A549 (cell line): ENCODE results near the gene ST3GAL5. TPM values are rescaled to one million over a fixed set of nuclear protein-coding genes. Genes with fewer than 3 reads are reported as not detected.
A peak's percentile ranks its signal among the peaks of the same experiment; 100 is the strongest.

Experiments
- ATAC-seq, 2 experiments: fragments of 200-7000 bp in 1 of 2; fragments of >200 bp in 1 of 2; cut with Nextera tagmentation in 1 of 2; cut with Tn5 transposase in 1 of 2; 3 replicates each; pipeline versions ENCODE4 v1.8.0 to v1.9.1; 2018 to 2020; ENCODE audit warnings: mild to moderate bottlenecking in 1 of 2, moderate library complexity in 1 of 2
- CTCF ChIA-PET: fragments of 300-600 bp; sonication (Branson Sonifier 250); formaldehyde crosslinking; extraction: SDS; loops from one replicate; lab custom pipeline; 2021; ENCODE audit warnings: antibody characterized with exemption, inconsistent platforms; lab: Yijun Ruan, JAX
- POLR2A ChIA-PET: fragments of 350-600 bp; formaldehyde crosslinking; extraction: SDS; loops from one replicate; lab custom pipeline; 2021; ENCODE audit warnings: antibody characterized with exemption, inconsistent platforms; lab: Yijun Ruan, JAX
- DNase-seq, 2 experiments: peaks; one replicate each; pipeline versions ENCODE4 v3.0.0 to v3.0.0-alpha.2; 2011 to 2016; ENCODE audit warnings: low read depth in 1 of 2, low spot score in 1 of 2
- FAIRE-seq: peaks from 2 replicates; lab custom pipeline; 2011; peaks lifted over from hg19 to GRCh38; lab: Jason Lieb, UNC
- H3K27ac ChIP-seq, 2 experiments: fragments of >200 bp; sonication (Bioruptor Twin); formaldehyde crosslinking; 3 replicates each; pipeline ENCODE4 v1.5.1; 2016 to 2017
- H3K4me1 ChIP-seq: fragments of >200 bp; sonication (Bioruptor Twin); formaldehyde crosslinking; 3 replicates; pipeline ENCODE4 v1.6.1; 2016
- H3K4me2 ChIP-seq: fragments of >200 bp; sonication (Bioruptor Twin); formaldehyde crosslinking; 3 replicates; pipeline ENCODE4 v1.6.1; 2016
- H3K4me3 ChIP-seq: fragments of >200 bp; sonication (Bioruptor Twin); formaldehyde crosslinking; 3 replicates; pipeline ENCODE4 v1.5.1; 2016
- H3K9me3 ChIP-seq: fragments of >200 bp; sonication (Bioruptor Twin); formaldehyde crosslinking; 3 replicates; pipeline ENCODE4 v1.6.1; 2016
- BHLHE40 ChIP-seq: IDR thresholded peaks from 2 replicates; pipeline ENCODE4 v1.6.1; 2012; ENCODE audit warnings: low read depth, low read length, inconsistent platforms
- CBX2 ChIP-seq: fragments of 200-600 bp; sonication (generic); IDR thresholded peaks from 2 replicates; pipeline ENCODE4 v1.6.1; 2016; ENCODE audit warnings: low read depth, mild to moderate bottlenecking, borderline replicate concordance
- CEBPB ChIP-seq, 2 experiments: fragments of >200 bp in 1 of 2; sonication (Bioruptor Twin) in 1 of 2; formaldehyde crosslinking in 1 of 2; IDR thresholded peaks; 2 replicates each; pipeline ENCODE4 v1.6.1; 2012 to 2016
- CHD2 ChIP-seq: fragments of 150-350 bp; IDR thresholded peaks from 2 replicates; pipeline ENCODE4 v1.6.1; 2014; ENCODE audit warnings: low read length; ENCODE audit not compliant: partially characterized antibody
- CHD4 ChIP-seq: fragments of 200-600 bp; sonication (generic); IDR thresholded peaks from 2 replicates; pipeline ENCODE4 v1.6.1; 2016; ENCODE audit warnings: antibody characterized with exemption, mild to moderate bottlenecking, borderline replicate concordance
- EHF ChIP-seq: fragments of 250-450 bp; sonication (Bioruptor Pico); IDR thresholded peaks from 2 replicates; pipeline ENCODE4 v1.5.0; 2020; ENCODE audit warnings: mild to moderate bottlenecking
- EHMT2 ChIP-seq: fragments of 200-600 bp; sonication (generic); IDR thresholded peaks from 2 replicates; pipeline ENCODE4 v1.6.1; 2016; ENCODE audit warnings: antibody characterized with exemption, low read depth, mild to moderate bottlenecking, moderate library complexity
- EP300 ChIP-seq, 2 experiments: fragments of >200 bp; sonication (Bioruptor Twin); formaldehyde crosslinking; IDR thresholded peaks; 2 replicates in 1 of 2; 3 replicates in 1 of 2; pipeline ENCODE4 v1.6.1; 2016 to 2017
- ESRRA ChIP-seq: fragments of 150-350 bp; IDR thresholded peaks from 2 replicates; pipeline ENCODE4 v1.6.1; 2014; ENCODE audit warnings: mild to moderate bottlenecking, low read length, borderline replicate concordance
- FOXS1 ChIP-seq: fragments of 250-450 bp; sonication (Bioruptor Pico); IDR thresholded peaks from 2 replicates; pipeline ENCODE4 v1.5.0; 2020; ENCODE audit warnings: mild to moderate bottlenecking, moderate library complexity
- HDAC2 ChIP-seq: fragments of 200-600 bp; sonication (generic); IDR thresholded peaks from 2 replicates; pipeline ENCODE4 v1.6.1; 2016
- HEYL ChIP-seq: fragments of 250-450 bp; sonication (Bioruptor Pico); IDR thresholded peaks from 2 replicates; pipeline ENCODE4 v1.8.0; 2021; ENCODE audit warnings: mild to moderate bottlenecking, moderate library complexity
- HOXA7 ChIP-seq: fragments of 250-450 bp; sonication (Bioruptor Pico); IDR thresholded peaks from 2 replicates; pipeline ENCODE4 v1.5.0; 2020; ENCODE audit warnings: mild to moderate bottlenecking, moderate library complexity
- KDM1A ChIP-seq: fragments of 200-600 bp; sonication (generic); IDR thresholded peaks from 2 replicates; pipeline ENCODE4 v1.6.1; 2016; ENCODE audit warnings: low read depth, mild to moderate bottlenecking
- KDM5A ChIP-seq: fragments of 200-600 bp; sonication (generic); IDR thresholded peaks from 2 replicates; pipeline ENCODE4 v1.6.1; 2016; ENCODE audit warnings: antibody characterized with exemption, mild to moderate bottlenecking
- MAX ChIP-seq: IDR thresholded peaks from 2 replicates; pipeline ENCODE4 v1.6.1; 2012
- MYC ChIP-seq: IDR thresholded peaks from 2 replicates; pipeline ENCODE4 v1.6.1; 2012; ENCODE audit warnings: mild to moderate bottlenecking, inconsistent platforms, low read length, improper control_type of control experiment, borderline replicate concordance
- NFE2L2 ChIP-seq: fragments of 150-350 bp; conservative IDR thresholded peaks from 2 replicates; pipeline ENCODE4 v1.6.1; 2014; ENCODE audit warnings: low read length
- PHF8 ChIP-seq: fragments of 200-600 bp; sonication (generic); IDR thresholded peaks from 2 replicates; pipeline ENCODE4 v1.6.1; 2016; ENCODE audit warnings: low read depth, mild to moderate bottlenecking, antibody characterized with exemption, moderate library complexity, borderline replicate concordance
- POLR2A ChIP-seq: IDR thresholded peaks from 2 replicates; pipeline ENCODE4 v1.6.1; 2012; ENCODE audit warnings: mild to moderate bottlenecking, low read length
- POLR2AphosphoS2 ChIP-seq: conservative IDR thresholded peaks from 2 replicates; pipeline ENCODE4 v1.6.1; 2012; ENCODE audit warnings: low read length, improper control_type of control experiment, inconsistent platforms
- RAD21 ChIP-seq, 2 experiments: fragments of >200 bp in 1 of 2; sonication (Bioruptor Twin) in 1 of 2; formaldehyde crosslinking in 1 of 2; IDR thresholded peaks in 1 of 2; conservative IDR thresholded peaks in 1 of 2; 2 replicates in 1 of 2; 3 replicates in 1 of 2; pipeline ENCODE4 v1.6.1; 2012 to 2018; ENCODE audit warnings: inconsistent platforms in 1 of 2
- RFX5 ChIP-seq: fragments of 450-650 bp; IDR thresholded peaks from 2 replicates; pipeline ENCODE4 v1.7.1; 2014; ENCODE audit warnings: antibody characterized with exemption, mild to moderate bottlenecking, moderate library complexity
- RNF2 ChIP-seq: fragments of 200-600 bp; sonication (generic); IDR thresholded peaks from 2 replicates; pipeline ENCODE4 v1.6.1; 2016; ENCODE audit warnings: low read depth, mild to moderate bottlenecking, antibody characterized with exemption, moderate library complexity, borderline replicate concordance
- SMC3 ChIP-seq: fragments of >200 bp; sonication (Bioruptor Twin); formaldehyde crosslinking; IDR thresholded peaks from 3 replicates; pipeline ENCODE4 v1.6.1; 2018; ENCODE audit warnings: inconsistent platforms
- ZFP36 ChIP-seq: fragments of 450-650 bp; IDR thresholded peaks from 2 replicates; pipeline ENCODE4 v1.6.1; 2014; ENCODE audit warnings: borderline replicate concordance; ENCODE audit not compliant: partially characterized antibody
- ZNF302 ChIP-seq: fragments of 250-450 bp; sonication (Bioruptor Pico); IDR thresholded peaks from 2 replicates; pipeline ENCODE4 v1.9.0; 2021; ENCODE audit warnings: inconsistent platforms, mild to moderate bottlenecking, moderate library complexity
- ZSCAN20 ChIP-seq: fragments of 250-450 bp; sonication (Bioruptor Pico); IDR thresholded peaks from 2 replicates; pipeline ENCODE4 v1.8.0; 2022; ENCODE audit warnings: mild to moderate bottlenecking, moderate library complexity
- WGBS: methylation state at CpG from one replicate; pipeline ENCODE4 v1.1.6; 2017; ENCODE audit errors: missing lambda C conversion rate; 5-methylcytosine and 5-hydroxymethylcytosine counted together
- polyA plus RNA-seq, 4 experiments: library from polyadenylated mRNA; depleted of rRNA in 3 of 4; stranded (reverse); fragments of >200 nt; fragmentation: RNase III in 1 of 4; extraction: RNeasy Plus Mini Kit Qiagen cat#74134 plus additional on column Dnase treatment in 1 of 4; gene quantifications; 2 replicates in 3 of 4; 3 replicates in 1 of 4; pipeline ENCODE4 v1.2.3, GENCODE V29; 2011 to 2017
- TF ChIP-seq, protein P1 (sequence below): fragments of >200 bp; sonication (Bioruptor Twin); formaldehyde crosslinking; IDR thresholded peaks from 3 replicates; pipeline ENCODE4 v1.6.1; 2016
- TF ChIP-seq, protein P2 (sequence below): fragments of >200 bp; sonication (Bioruptor Twin); formaldehyde crosslinking; IDR thresholded peaks from 3 replicates; pipeline ENCODE4 v1.5.1; 2016
- TF ChIP-seq, protein P3 (sequence below): IDR thresholded peaks from 2 replicates; pipeline ENCODE4 v1.6.1; 2012; ENCODE audit warnings: low read depth, borderline replicate concordance

Gene ST3GAL5
- polyA plus RNA-seq, 2 of the 4 experiments (the other 2 are of a cell fraction): 36.9 to 119 TPM

- POLR2A ChIA-PET: interaction anchor here (0.6 to 2.0 kb wide), 3 partner anchors 75 to 367 kb away, joined by 3 to 11 read pairs (median 4); partner anchors contain the start of gene IMMT
- DNase-seq (no peak), FAIRE-seq (no peak), ATAC-seq (peak; percentile 8 to 16; a peak in 4 of 6 replicates)
- Histone ChIP-seq H3K27ac (peak overlapping the region; percentile 74 to 84), H3K4me2 (peak overlapping the region; percentile 87), H3K4me1 (peaks cover 8% of the 10 kb centered on the region), H3K9me3 (no peaks in the 10 kb centered on the region), H3K4me3 (peak overlapping the region; percentile 21; the same call in 1 of the 3 replicates)
- CTCF ChIA-PET: interaction anchor here (0.5 to 35.1 kb wide), 105 partner anchors 8 to 543 kb away, joined by 3 to 1675 read pairs (median 5); partner anchors contain the start of genes ATOH8, MRPL35, POLR1A and PTCD3
- WGBS: 68% methylated on average over 18 of the region's 18 CpGs
- TF ChIP-seq CEBPB (IDR thresholded peaks at IDR 0.05) (no peak), HOXA7 (CRISPR knock-in tag) (no peak), MAX (no peak), CHD4 (no peak)
Observed at GRCh38 chr2:85827879-85828569, 60.8 kb downstream of the ST3GAL5 start.

DNA sequence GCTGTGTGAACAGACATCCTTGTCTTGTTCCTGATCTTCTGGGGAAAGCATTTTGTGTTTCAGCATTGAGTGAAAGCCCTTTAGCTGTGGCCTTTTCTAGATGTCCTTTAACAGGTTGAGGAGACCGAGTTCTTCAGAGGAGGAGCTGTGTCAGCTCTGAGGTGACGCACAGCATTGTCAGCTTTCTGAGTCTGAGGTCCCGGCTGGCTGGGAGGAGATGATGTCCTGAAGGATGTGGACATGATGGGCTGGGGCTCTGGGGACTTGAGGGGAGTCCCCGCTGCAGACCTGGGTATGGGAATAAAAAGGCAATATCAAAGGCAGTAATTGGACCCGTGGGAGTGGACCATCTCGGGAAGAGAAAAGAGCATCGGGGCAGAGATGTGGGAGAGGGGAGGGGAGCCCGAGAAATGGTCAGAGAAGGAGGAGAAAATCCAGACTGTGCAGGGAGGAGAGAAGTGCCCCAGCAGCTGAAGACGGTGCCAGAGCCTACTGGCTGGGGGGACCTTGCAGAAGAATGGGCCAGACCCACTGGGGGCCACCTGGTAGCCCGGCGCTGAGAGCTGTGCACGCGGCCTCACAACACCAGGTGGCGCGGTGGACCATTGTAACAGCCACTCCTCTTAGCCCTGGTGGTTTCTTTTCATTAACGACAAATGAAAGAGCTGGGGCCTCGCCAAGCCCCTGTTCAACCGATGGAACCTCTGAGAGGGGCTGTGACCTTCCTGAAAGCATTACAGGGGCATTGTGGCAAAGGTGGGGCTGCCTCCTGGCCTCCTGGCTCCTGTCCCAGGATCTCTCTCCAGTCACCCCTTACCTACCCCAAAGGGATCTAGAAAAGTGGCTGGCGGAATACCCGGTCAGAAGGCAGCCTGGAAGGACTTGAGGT is 61.6 kb downstream of the ST3GAL5 start:
- ATAC-seq (peak; percentile 95 to 99), DNase-seq (peak; percentile 72 to 88), FAIRE-seq (no peak)
- H3K9me3 ChIP-seq: no peaks in the 10 kb centered on the region
- WGBS: 26% methylated on average over 20 of the region's 20 CpGs
- peak overlapping the region; percentile 87 for H3K4me2 ChIP-seq
- H3K4me3 ChIP-seq: peak overlapping the region; percentile 21; the same call in 1 of the 3 replicates
- H3K4me1 ChIP-seq: peaks cover 8% of the 10 kb centered on the region
- peak overlapping the region; percentile 74 to 84 for H3K27ac ChIP-seq
- TF ChIP-seq CHD2 (no peak), HDAC2 (no peak), EP300 (IDR thresholded peaks at IDR 0.05) (no peak), FOXS1 (CRISPR knock-in tag) (no peak), SMC3 (peak; percentile 100), KDM5A (no peak), EHF (CRISPR knock-in tag) (no peak), HEYL (CRISPR knock-in tag) (no peak), PHF8 (no peak), ZNF302 (no peak), NFE2L2 (no peak), POLR2A (no peak), RAD21 (conservative IDR thresholded peaks at IDR 0.05 in 1 of 2, IDR thresholded peaks at IDR 0.05 in 1 of 2) (peak; percentile 99), POLR2AphosphoS2 (no peak), RFX5 (no peak), ZFP36 (no peak), ESRRA (no peak), EHMT2 (no peak), MYC (no peak), BHLHE40 (no peak), KDM1A (no peak), MAX (peak; percentile 65; the same call in 1 of the 2 replicates), RNF2 (no peak), CBX2 (no peak), ZSCAN20 (no peak)
- TF ChIP-seq, protein P1, sequence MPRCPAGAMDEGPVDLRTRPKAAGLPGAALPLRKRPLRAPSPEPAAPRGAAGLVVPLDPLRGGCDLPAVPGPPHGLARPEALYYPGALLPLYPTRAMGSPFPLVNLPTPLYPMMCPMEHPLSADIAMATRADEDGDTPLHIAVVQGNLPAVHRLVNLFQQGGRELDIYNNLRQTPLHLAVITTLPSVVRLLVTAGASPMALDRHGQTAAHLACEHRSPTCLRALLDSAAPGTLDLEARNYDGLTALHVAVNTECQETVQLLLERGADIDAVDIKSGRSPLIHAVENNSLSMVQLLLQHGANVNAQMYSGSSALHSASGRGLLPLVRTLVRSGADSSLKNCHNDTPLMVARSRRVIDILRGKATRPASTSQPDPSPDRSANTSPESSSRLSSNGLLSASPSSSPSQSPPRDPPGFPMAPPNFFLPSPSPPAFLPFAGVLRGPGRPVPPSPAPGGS: no peak
- TF ChIP-seq, protein P2, sequence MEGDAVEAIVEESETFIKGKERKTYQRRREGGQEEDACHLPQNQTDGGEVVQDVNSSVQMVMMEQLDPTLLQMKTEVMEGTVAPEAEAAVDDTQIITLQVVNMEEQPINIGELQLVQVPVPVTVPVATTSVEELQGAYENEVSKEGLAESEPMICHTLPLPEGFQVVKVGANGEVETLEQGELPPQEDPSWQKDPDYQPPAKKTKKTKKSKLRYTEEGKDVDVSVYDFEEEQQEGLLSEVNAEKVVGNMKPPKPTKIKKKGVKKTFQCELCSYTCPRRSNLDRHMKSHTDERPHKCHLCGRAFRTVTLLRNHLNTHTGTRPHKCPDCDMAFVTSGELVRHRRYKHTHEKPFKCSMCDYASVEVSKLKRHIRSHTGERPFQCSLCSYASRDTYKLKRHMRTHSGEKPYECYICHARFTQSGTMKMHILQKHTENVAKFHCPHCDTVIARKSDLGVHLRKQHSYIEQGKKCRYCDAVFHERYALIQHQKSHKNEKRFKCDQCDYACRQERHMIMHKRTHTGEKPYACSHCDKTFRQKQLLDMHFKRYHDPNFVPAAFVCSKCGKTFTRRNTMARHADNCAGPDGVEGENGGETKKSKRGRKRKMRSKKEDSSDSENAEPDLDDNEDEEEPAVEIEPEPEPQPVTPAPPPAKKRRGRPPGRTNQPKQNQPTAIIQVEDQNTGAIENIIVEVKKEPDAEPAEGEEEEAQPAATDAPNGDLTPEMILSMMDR: peak; percentile 96
- TF ChIP-seq, protein P3, sequence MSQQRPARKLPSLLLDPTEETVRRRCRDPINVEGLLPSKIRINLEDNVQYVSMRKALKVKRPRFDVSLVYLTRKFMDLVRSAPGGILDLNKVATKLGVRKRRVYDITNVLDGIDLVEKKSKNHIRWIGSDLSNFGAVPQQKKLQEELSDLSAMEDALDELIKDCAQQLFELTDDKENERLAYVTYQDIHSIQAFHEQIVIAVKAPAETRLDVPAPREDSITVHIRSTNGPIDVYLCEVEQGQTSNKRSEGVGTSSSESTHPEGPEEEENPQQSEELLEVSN: no peak
- ChIA-PET CTCF (interaction anchor here (0.5 to 35.1 kb wide), 116 partner anchors 9 to 546 kb away, joined by 3 to 1675 read pairs (median 5); partner anchors contain the start of genes ATOH8, MRPL35, POLR1A and PTCD3), POLR2A (interaction anchor here (1.0 to 2.0 kb wide), 2 partner anchors 252 to 368 kb away, joined by 4 to 11 read pairs; partner anchors contain the start of gene IMMT)
